Measurements from ENCODE around the gene ACOT12. TPM values are rescaled to one million over a fixed set of nuclear protein-coding genes. Genes with fewer than 3 reads are reported as not detected.
"Not testable (repeated sequence)": the region's sequence is repeated elsewhere in the genome, so short reads cannot be mapped to it uniquely, and the experiment has no call there.

ACOT12 gene
- total RNA-seq, 2 donors from 2014 or later = not detected

DNA sequence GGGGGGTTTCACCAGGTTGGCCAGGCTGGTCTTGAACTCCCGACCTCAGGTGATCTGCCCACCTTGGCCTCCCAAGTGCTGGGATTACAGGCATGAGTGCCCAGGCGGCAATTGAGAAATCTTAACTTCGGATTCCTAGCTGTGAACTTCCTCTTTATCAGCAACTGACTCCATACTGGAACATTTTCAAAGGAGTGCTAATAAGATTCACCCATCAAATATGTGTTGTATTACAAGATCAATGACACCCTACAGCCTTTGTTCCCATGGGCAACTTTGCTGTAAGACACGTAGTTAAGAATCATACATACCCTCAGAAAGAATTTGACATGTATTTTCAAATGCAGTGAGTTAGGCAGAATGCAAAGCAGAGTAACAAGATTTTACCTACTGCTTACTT lies 23.1 kb upstream of the ACOT12 start:
- Mint-ChIP-seq H3K36me3 (ENCODE audit: low read depth) (no peaks in the 10 kb centered on the region), H3K4me1 (peaks cover 6% of the 10 kb centered on the region), H3K4me3 (no peak overlapping the region), H3K27ac (no peak overlapping the region), H3K27me3 (no peaks in the 10 kb centered on the region)
- ATAC-seq = no peak
- H3K9me3 ChIP-seq (ENCODE audit: control insufficient read depth, low read length, poor library complexity, severe bottlenecking) = no peaks in the 10 kb centered on the region
- DNase-seq = no peak

DNA sequence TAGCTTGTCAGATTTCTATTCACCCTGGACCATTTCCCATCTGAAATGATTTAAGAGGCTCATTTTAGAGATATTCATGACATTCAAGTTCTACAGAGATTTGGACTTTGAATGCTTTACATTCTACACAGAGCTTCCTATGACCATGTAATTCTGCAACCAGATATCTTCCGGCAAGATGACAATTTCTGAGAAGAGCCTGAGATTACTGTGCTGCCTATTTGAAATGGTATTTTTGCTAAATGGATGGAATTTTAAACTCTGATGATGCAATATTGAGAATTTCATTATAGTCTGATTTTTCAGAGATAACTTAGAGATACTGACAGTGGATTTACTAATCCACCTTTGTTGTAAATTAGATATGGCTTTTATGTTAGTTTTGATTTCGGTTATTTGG lies 16.0 kb upstream of the ACOT12 start:
- Mint-ChIP-seq H3K4me3 (no peak overlapping the region), H3K36me3 (ENCODE audit: low read depth) (no peaks in the 10 kb centered on the region), H3K4me1 (no peaks in the 10 kb centered on the region), H3K27me3 (no peaks in the 10 kb centered on the region), H3K27ac (no peak overlapping the region)
- ATAC-seq (no peak), DNase-seq (no peak)
- H3K9me3 ChIP-seq (ENCODE audit: control insufficient read depth, low read length, poor library complexity, severe bottlenecking) = no peaks in the 10 kb centered on the region

DNA sequence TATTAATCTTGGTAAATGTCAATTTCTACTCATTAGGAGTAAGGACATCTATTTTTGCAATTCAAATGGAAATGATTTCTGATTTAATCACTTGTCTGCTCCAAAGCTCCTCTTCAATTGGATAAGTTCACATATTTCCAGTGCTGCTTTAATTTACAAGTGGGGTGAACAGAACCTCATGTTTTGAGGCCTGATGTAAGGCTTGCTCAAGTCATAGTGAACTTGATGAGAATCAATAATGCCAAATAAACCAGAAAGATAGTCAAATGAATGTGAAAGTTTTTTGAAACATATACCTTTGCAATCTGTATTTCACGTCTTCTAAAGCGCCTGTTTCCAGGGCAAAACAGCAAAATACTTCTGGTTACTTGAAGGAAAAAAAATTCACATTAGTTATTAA lies 15.4 kb upstream of the ACOT12 start:
- H3K27ac Mint-ChIP-seq = no peak overlapping the region
- no peaks in the 10 kb centered on the region for H3K4me1 Mint-ChIP-seq
- H3K36me3 Mint-ChIP-seq (ENCODE audit: low read depth) = no peaks in the 10 kb centered on the region
- no peaks in the 10 kb centered on the region for H3K27me3 Mint-ChIP-seq
- H3K9me3 ChIP-seq (ENCODE audit: control insufficient read depth, low read length, poor library complexity, severe bottlenecking) = no peaks in the 10 kb centered on the region
- DNase-seq = no peak
- H3K4me3 Mint-ChIP-seq = no peak overlapping the region
- ATAC-seq = no peak

DNA sequence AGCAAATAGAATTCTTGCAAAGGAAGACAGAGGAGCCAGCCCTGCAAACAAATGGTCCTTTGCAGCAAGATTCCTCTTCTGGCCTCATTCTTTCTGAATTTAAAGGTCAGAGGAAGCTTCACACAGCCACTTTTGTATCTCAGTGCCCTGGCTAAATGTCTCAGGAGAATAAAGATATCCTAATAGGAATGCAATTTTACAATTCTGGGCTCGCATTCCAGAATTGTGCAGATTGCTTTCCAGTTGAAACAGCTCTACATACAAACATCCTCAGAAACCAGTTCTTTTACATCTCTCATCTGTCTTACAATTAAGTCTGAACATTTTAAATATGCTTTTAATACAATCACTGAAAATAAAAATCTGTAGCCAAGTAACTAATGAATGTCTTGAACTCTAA lies 14.6 kb upstream of the ACOT12 start:
- H3K4me3 Mint-ChIP-seq = no peak overlapping the region
- no peaks in the 10 kb centered on the region for H3K4me1 Mint-ChIP-seq
- H3K27me3 Mint-ChIP-seq = peaks cover 4% of the 10 kb centered on the region
- no peaks in the 10 kb centered on the region for H3K9me3 ChIP-seq (ENCODE audit: control insufficient read depth, low read length, poor library complexity, severe bottlenecking)
- ATAC-seq (no peak), DNase-seq (no peak)
- no peak overlapping the region for H3K27ac Mint-ChIP-seq
- no peaks in the 10 kb centered on the region for H3K36me3 Mint-ChIP-seq (ENCODE audit: low read depth)

DNA sequence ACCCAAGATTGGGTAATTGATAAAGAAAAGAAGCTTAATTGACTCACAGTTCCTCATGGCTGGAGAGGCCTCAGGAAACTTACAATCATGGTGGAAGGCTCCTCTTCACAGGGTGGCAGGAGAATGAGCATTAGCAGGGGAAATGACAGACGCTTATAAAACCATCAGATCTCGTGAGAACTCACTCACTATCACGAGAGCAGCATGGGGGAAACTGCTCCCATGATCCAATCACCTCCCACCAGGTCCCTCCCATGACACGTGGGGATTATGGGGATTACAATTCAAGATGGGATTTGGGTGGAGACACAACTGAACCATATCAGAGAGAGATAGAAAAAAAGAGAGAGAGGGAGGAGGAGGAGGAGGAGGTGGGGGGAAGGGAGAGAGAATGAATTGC lies 13.9 kb upstream of the ACOT12 start:
- H3K4me1 Mint-ChIP-seq; ATAC-seq; H3K27ac Mint-ChIP-seq; H3K27me3 Mint-ChIP-seq; H3K4me3 Mint-ChIP-seq; H3K9me3 ChIP-seq (ENCODE audit: control insufficient read depth, low read length, poor library complexity, severe bottlenecking); DNase-seq; H3K36me3 Mint-ChIP-seq (ENCODE audit: low read depth): not testable (repeated sequence)

DNA sequence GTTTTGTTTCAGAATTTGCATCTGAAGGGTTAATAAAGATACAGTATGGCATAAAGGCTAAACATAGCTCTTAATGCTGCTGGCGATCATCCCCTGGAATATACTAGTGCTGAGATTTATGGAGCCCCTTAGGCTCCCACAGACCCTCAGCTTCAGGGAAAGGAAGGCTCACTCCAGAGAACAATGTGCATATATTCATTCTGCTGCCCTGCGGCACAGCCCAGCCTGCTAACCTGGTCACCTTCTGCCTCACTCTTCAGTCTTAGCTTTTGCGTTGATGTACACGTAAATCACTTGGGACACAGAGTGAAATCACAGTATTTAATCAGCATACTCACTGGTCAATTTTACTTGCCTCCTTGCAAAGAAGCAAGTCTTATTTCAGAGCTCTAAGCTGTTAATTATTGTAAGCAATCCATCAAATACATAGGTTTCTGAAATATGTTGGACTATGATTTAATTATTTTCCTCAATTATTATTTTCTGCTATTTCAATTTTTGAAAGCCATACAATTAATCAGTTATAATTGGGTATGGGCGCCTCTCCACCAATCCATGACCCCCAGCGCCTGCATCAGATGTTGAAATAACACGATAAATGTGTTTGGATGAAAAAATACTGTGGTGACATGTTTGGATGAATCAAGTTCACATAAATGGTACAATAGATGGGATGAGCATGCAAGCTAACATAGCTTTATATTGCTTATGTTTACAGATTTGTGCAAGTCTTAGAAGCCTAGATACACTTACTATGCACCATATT lies 11.4 kb upstream of the ACOT12 start:
- no peak for DNase-seq
- Mint-ChIP-seq H3K4me3 (no peak overlapping the region), H3K36me3 (ENCODE audit: low read depth) (no peaks in the 10 kb centered on the region), H3K27me3 (peaks cover 19% of the 10 kb centered on the region), H3K27ac (no peak overlapping the region), H3K4me1 (no peaks in the 10 kb centered on the region)
- ATAC-seq = no peak
- H3K9me3 ChIP-seq (ENCODE audit: control insufficient read depth, low read length, poor library complexity, severe bottlenecking) = no peaks in the 10 kb centered on the region

DNA sequence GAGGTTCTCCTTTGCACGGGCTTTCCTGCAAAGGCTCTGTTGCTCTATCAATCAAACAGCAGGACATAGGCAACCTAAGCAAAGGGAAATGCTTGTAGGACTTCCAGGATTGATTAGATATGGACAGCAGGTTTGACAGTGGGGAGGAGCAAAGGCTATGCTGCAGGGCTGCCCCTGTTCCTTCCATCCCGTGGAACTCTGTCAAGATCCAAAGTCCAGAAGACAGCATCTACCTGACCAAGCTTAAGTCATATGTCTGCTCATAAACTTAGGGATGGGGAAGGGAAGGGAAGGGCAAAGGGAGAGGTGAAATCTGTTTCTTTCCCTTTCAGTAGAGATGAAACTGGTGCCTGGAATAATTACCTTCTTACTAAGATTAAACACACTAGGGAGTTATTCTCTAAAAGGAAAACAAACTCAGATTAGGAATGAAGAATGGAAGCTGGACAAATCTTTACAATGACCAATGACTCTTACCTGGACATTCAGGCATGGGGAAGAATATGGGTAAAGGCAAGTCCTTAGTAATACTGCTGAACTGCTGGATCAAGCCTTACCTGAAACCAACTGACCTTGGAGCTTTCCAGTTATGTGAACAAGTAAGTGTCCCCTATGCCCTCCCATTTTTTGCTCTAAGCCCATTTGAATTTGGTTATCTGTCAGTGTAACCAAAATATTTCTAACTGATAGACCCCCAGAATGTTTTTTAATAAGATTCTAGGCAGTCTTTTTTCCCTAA lies 8.4 kb upstream of the ACOT12 start:
- ATAC-seq (no peak), DNase-seq (no peak)
- Mint-ChIP-seq H3K27me3 (peaks cover 24% of the 10 kb centered on the region), H3K4me1 (no peaks in the 10 kb centered on the region), H3K4me3 (no peak overlapping the region), H3K36me3 (ENCODE audit: low read depth) (no peaks in the 10 kb centered on the region), H3K27ac (no peak overlapping the region)
- no peaks in the 10 kb centered on the region for H3K9me3 ChIP-seq (ENCODE audit: control insufficient read depth, low read length, poor library complexity, severe bottlenecking)

DNA sequence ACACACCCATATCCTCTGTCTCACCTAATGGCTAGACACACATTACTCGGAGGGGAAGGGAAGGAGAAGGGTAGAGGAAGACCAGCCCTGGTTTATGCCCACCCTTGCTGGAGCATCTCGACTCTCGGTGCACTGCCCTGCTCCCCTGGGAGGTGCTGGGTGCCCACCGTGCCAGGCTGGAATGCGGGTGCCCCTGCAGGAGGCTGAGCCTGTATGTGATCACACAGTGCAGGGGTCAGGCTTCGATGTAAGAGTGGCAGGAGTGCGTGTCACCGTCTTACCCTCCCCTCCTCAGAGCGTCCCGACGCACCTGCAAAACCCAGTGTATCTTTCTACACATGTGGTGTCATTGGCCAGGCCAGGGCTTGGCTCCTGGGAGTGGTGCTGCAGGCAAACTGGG lies 7.3 kb upstream of the ACOT12 start:
- Mint-ChIP-seq H3K27ac (no peak overlapping the region), H3K4me1 (peaks cover 2% of the 10 kb centered on the region), H3K36me3 (ENCODE audit: low read depth) (no peaks in the 10 kb centered on the region), H3K4me3 (no peak overlapping the region), H3K27me3 (peaks cover 32% of the 10 kb centered on the region)
- no peaks in the 10 kb centered on the region for H3K9me3 ChIP-seq (ENCODE audit: control insufficient read depth, low read length, poor library complexity, severe bottlenecking)
- ATAC-seq (no peak), DNase-seq (no peak)

DNA sequence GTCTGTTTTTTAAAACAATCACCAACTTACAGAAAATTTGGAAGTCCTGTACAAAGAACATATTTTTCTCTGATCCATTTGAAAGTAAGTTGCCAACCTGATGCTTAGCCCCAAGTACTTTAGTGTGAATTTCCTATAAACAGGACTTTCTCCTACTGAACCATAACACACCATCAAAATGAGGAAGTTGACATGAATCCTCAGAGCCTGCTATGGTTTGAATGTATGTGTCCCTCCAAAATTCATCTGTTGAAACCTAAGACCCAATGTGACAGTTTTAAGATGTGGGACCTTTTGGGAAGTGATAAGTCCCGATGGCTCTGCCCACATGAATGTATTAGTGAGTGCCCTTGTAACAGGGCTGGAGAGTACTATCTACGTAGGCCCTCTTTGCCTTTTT lies 6.4 kb upstream of the ACOT12 start:
- Mint-ChIP-seq H3K27ac (no peak overlapping the region), H3K36me3 (ENCODE audit: low read depth) (no peaks in the 10 kb centered on the region), H3K4me3 (no peak overlapping the region), H3K27me3 (peaks cover 41% of the 10 kb centered on the region), H3K4me1 (peaks cover 2% of the 10 kb centered on the region)
- H3K9me3 ChIP-seq (ENCODE audit: control insufficient read depth, low read length, poor library complexity, severe bottlenecking) = no peaks in the 10 kb centered on the region
- ATAC-seq = no peak
- no peak for DNase-seq

DNA sequence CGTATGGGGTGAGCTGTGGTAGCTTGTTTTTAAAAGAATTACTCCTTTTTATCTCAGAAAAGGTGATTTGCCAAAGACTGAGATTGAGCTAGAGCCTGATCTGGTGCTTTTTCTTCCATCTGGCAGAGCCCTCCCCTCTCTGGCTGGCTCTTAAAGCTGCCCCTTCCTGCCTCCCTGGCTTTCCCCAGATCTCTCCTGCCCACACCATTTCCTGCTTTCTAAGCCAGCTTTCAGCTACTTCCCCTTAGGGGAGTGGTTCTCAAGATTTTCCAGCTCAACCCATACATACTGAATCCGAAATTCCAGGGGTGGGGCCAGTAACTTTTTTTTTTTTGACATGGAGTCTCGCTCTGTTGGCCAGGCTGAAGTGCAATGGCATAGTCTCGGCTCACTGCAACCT lies 4.8 kb upstream of the ACOT12 start:
- Mint-ChIP-seq H3K4me3 (no peak overlapping the region), H3K36me3 (ENCODE audit: low read depth) (no peaks in the 10 kb centered on the region), H3K4me1 (peaks cover 2% of the 10 kb centered on the region), H3K27me3 (peaks cover 41% of the 10 kb centered on the region), H3K27ac (no peak overlapping the region)
- DNase-seq = no peak
- no peak for ATAC-seq
- no peaks in the 10 kb centered on the region for H3K9me3 ChIP-seq (ENCODE audit: control insufficient read depth, low read length, poor library complexity, severe bottlenecking)

DNA sequence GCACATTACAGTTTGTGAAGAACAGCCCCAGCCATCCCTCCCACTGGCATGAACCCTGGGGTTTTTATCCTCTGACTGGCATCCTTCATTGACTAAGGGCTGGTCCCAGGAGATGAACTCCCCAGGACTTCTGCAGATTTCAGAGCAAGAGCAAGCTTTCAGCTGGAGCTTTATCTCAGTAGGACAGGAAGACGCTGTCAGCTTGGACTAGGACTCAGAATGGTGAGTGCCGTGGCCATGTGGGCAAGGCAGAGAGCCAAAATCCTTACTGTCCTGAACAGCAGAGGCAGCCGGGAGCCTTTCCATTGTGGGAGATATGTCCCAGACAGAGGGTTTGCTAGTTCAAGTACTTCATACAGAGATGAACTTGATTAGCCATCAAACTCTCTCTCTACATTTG lies 3.2 kb upstream of the ACOT12 start:
- Mint-ChIP-seq H3K27ac (no peak overlapping the region), H3K36me3 (ENCODE audit: low read depth) (no peaks in the 10 kb centered on the region), H3K27me3 (peaks cover 50% of the 10 kb centered on the region), H3K4me1 (peaks cover 7% of the 10 kb centered on the region), H3K4me3 (no peak overlapping the region)
- ATAC-seq = no peak
- no peaks in the 10 kb centered on the region for H3K9me3 ChIP-seq (ENCODE audit: control insufficient read depth, low read length, poor library complexity, severe bottlenecking)
- no peak for DNase-seq

DNA sequence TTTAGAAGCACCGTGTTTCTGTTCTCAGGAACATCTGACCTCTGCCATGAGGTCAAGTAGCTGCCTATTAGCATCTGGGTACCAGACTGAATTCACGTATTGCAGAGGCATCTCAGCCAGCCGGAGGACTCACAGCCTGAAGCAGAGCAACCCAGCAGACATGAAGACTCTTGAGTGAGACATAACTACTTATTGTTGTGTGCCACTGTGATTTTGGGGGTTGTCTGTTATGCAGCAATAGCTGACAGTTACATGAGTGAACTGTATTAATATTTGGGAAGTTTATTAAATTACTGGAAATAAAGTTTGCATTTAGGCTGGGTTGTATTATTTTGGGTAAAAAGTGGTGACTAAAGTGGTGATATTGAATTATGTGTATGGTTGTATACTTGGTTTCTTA lies 1.3 kb upstream of the ACOT12 start:
- H3K9me3 ChIP-seq (ENCODE audit: control insufficient read depth, low read length, poor library complexity, severe bottlenecking) = no peaks in the 10 kb centered on the region
- Mint-ChIP-seq H3K4me3 (no peak overlapping the region), H3K27ac (no peak overlapping the region), H3K36me3 (ENCODE audit: low read depth) (no peaks in the 10 kb centered on the region), H3K27me3 (peaks cover 56% of the 10 kb centered on the region), H3K4me1 (peaks cover 7% of the 10 kb centered on the region)
- DNase-seq (no peak), ATAC-seq (no peak)

DNA sequence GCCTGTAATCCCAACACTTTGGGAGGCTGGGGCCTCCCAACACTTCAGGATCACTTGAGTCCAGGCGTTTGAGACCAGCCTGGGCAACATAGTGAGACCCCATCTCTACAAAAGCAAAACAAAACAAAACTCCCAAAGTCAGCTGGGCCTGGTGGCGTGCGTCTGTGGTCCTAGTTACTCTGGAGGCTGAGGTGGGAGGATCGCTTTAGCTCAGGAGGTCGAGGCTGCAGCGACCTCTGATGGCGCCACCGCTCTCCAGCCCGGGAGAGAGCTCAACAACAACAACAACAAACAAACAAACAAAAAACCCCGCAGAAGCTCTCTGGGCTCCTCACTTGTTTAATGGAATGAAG lies 528 bp downstream of the ACOT12 start:
- ATAC-seq (no peak), DNase-seq (no peak)
- Mint-ChIP-seq H3K27ac (no peak overlapping the region), H3K27me3 (peaks cover 70% of the 10 kb centered on the region), H3K4me1 (peaks cover 7% of the 10 kb centered on the region), H3K36me3 (ENCODE audit: low read depth) (peaks cover 2% of the 10 kb centered on the region), H3K4me3 (no peak overlapping the region)
- no peaks in the 10 kb centered on the region for H3K9me3 ChIP-seq (ENCODE audit: control insufficient read depth, low read length, poor library complexity, severe bottlenecking)

DNA sequence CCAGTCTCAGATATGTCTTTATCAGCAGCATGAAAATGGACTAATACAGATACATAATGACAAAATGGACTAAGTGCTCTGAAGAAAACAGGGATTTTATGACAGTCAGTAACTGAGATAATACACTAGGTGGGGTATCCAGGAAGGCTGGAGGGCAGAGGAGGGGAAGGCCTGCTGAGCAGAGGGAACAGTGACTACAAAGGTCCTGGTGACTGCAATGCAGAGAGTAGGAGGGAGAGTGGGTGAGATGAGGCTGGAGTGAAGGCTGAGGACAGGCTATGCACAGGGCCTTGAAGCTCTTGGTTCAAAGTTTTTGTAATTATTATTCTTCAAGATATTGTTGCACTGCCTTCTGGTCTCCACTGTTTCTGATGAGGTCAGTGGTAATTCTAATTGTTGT lies 4.9 kb downstream of the ACOT12 start:
- DNase-seq (no peak), ATAC-seq (no peak)
- Mint-ChIP-seq H3K4me3 (no peak overlapping the region), H3K36me3 (ENCODE audit: low read depth) (peaks cover 2% of the 10 kb centered on the region), H3K4me1 (peaks cover 5% of the 10 kb centered on the region), H3K27me3 (peaks cover 50% of the 10 kb centered on the region), H3K27ac (no peak overlapping the region)
- no peaks in the 10 kb centered on the region for H3K9me3 ChIP-seq (ENCODE audit: control insufficient read depth, low read length, poor library complexity, severe bottlenecking)

Data from T-helper 17 cell (primary cell).